Panc1 (cell line): ENCODE measurements around the gene PKLR. TPM values are rescaled to one million over a fixed set of nuclear protein-coding genes. Genes with fewer than 3 reads are reported as not detected.

ENCODE experiments used
- ATAC-seq: fragments of 200-7000 bp; cut with Tn5 transposase; 2 replicates; pipeline ENCODE4 v1.9.1; 2020; ENCODE audit warnings: mild to moderate bottlenecking, moderate library complexity
- BruUV-seq: library from RNA; stranded (reverse); fragments of 400-500 nt; replicated peaks from 2 replicates; lab custom pipeline; 2021; lab: Mats Ljungman, UMichigan
- CTCF ChIA-PET: fragments of 300-600 bp; sonication (Branson Sonifier 250); formaldehyde crosslinking; loops from one replicate; lab custom pipeline; 2022; ENCODE audit warnings: antibody characterized with exemption; lab: Charles Lee
- POLR2A ChIA-PET: fragments of 300-600 bp; sonication (Branson Sonifier 250); formaldehyde crosslinking; loops from one replicate; lab custom pipeline; 2022; ENCODE audit warnings: antibody characterized with exemption; lab: Charles Lee
- DNase-seq: peaks from one replicate; pipeline ENCODE4 v3.0.0-alpha.2; 2010; ENCODE audit warnings: low read depth, low spot score
- H3K27ac ChIP-seq: 2 replicates; pipeline ENCODE4 v1.5.1; 2011; ENCODE audit warnings: mild to moderate bottlenecking, low read length, inconsistent platforms
- H3K27me3 ChIP-seq: fragments of 200-500 bp; sonication (Bioruptor generic); 2 replicates; pipeline ENCODE4 v1.6.0; 2014; ENCODE audit warnings: low read length, inconsistent platforms; ENCODE audit not compliant: control insufficient read depth, insufficient read depth
- H3K36me3 ChIP-seq: fragments of 200-500 bp; sonication (Bioruptor generic); 2 replicates; pipeline ENCODE4 v1.5.1; 2014; ENCODE audit warnings: inconsistent platforms, mild to moderate bottlenecking, low read length, moderate library complexity; ENCODE audit not compliant: control insufficient read depth, insufficient read depth
- H3K4me1 ChIP-seq: 2 replicates; pipeline ENCODE4 v1.5.1; 2011; ENCODE audit warnings: inconsistent platforms, mild to moderate bottlenecking, low read length, moderate library complexity; ENCODE audit not compliant: control insufficient read depth, insufficient read depth
- H3K4me3 ChIP-seq, 2 experiments: 2 replicates each; pipeline ENCODE4 v1.5.1; 2011 to 2012; ENCODE audit warnings: low read depth in 2 of 2, low read length in 2 of 2, mild to moderate bottlenecking in 2 of 2, inconsistent platforms in 1 of 2, moderate library complexity in 1 of 2
- H3K9me3 ChIP-seq: fragments of 200-500 bp; sonication (Bioruptor generic); 2 replicates; pipeline ENCODE4 v1.5.1; 2014; ENCODE audit warnings: low read depth, mild to moderate bottlenecking, inconsistent platforms, low read length, moderate library complexity; ENCODE audit not compliant: control insufficient read depth, insufficient read depth
- CTCF ChIP-seq: fragments of 450-650 bp; IDR thresholded peaks from 2 replicates; pipeline ENCODE4 v1.5.1; 2017; ENCODE audit warnings: mild to moderate bottlenecking
- POLR2AphosphoS5 ChIP-seq: IDR thresholded peaks from 2 replicates; pipeline ENCODE4 v1.6.1; 2012; ENCODE audit warnings: mild to moderate bottlenecking, low read depth, low read length, moderate library complexity
- SIN3A ChIP-seq: IDR thresholded peaks from 2 replicates; pipeline ENCODE4 v1.6.1; 2012; ENCODE audit warnings: low read depth, mild to moderate bottlenecking, low read length, moderate library complexity, borderline replicate concordance; ENCODE audit not compliant: insufficient read depth
- TCF7L2 ChIP-seq: IDR thresholded peaks from 2 replicates; pipeline ENCODE4 v1.6.1; 2011; ENCODE audit warnings: mild to moderate bottlenecking, low read depth, low read length, inconsistent platforms
- in situ Hi-C: cut with HindIII; loops from 2 replicates; pipeline ENCODE4 v1.10.0; 2016; ENCODE audit warnings: low sequenced_read_pairs, low pct_unique_long_range_greater_than_20kb
- intact Hi-C: fragments of 100-400 bp; cut with micrococcal nuclease; formaldehyde crosslinking; loops from one replicate; pipeline ENCODE4 v1.10.0; 2022; ENCODE audit not compliant: unreplicated experiment
- total RNA-seq: library from RNA; stranded (reverse); gene quantifications from one replicate; pipeline ENCODE4 v1.2.1, GENCODE V29; 2021; ENCODE audit not compliant: unreplicated experiment
- TF ChIP-seq, protein P1 (sequence below), 2 experiments: IDR thresholded peaks; 2 replicates each; pipeline ENCODE4 v1.6.1; 2011 to 2012; ENCODE audit warnings: low read depth in 2 of 2, control low read depth in 1 of 2, low read length in 1 of 2, mild to moderate bottlenecking in 1 of 2, moderate library complexity in 1 of 2; ENCODE audit not compliant: insufficient read depth in 1 of 2

The PKLR gene
- total RNA-seq, 1 experiment from 2014 or later = 0.13 TPM

- H3K27ac ChIP-seq = peak overlapping the region; percentile 87
- intact Hi-C loops = no loop called here
- POLR2A ChIA-PET = no interaction called here
These were observed 46.5 kb downstream of the PKLR start for GRCh38 chr1:155254714-155255242.

DNA sequence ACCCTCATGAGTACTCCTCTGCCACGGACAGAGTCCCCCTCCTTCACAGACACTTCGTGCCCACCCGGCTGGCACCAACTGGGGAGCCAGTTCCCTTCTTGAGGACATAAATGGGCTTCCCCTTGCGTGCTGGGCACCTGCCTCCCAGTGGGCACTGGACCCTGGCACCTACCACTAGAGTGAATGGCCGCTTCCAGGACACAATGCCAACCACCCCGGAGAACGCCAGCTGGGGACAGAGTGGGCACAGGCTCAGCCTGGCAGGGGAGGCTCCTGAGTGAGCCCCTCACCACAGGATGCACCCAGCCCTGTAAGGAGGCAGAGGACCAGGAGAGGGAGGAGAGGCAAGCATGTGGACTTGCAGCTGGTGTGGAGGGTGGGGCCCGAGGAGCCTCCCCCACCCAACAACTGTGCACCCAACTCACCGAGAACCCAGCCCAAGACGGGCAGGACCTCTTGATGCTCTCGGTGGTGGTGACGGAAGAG lies 47.0 kb downstream of the PKLR start:
- CTCF ChIA-PET = no interaction called here
- no TSS peak for BruUV-seq
- intact Hi-C loops = no loop called here
- H3K27ac ChIP-seq = peak overlapping the region; percentile 87
- H3K36me3 ChIP-seq = peaks cover 5% of the 10 kb centered on the region
- POLR2A ChIA-PET = no interaction called here
- no peak; the same call in 1 of the 2 replicates for ATAC-seq
- in situ Hi-C loops = no loop called here
- H3K9me3 ChIP-seq = no peaks in the 10 kb centered on the region
- peaks cover 8% of the 10 kb centered on the region for H3K4me1 ChIP-seq
- TF ChIP-seq TCF7L2 (no peak), CTCF (no peak), SIN3A (no peak), POLR2AphosphoS5 (no peak)
- TF ChIP-seq, protein P1, sequence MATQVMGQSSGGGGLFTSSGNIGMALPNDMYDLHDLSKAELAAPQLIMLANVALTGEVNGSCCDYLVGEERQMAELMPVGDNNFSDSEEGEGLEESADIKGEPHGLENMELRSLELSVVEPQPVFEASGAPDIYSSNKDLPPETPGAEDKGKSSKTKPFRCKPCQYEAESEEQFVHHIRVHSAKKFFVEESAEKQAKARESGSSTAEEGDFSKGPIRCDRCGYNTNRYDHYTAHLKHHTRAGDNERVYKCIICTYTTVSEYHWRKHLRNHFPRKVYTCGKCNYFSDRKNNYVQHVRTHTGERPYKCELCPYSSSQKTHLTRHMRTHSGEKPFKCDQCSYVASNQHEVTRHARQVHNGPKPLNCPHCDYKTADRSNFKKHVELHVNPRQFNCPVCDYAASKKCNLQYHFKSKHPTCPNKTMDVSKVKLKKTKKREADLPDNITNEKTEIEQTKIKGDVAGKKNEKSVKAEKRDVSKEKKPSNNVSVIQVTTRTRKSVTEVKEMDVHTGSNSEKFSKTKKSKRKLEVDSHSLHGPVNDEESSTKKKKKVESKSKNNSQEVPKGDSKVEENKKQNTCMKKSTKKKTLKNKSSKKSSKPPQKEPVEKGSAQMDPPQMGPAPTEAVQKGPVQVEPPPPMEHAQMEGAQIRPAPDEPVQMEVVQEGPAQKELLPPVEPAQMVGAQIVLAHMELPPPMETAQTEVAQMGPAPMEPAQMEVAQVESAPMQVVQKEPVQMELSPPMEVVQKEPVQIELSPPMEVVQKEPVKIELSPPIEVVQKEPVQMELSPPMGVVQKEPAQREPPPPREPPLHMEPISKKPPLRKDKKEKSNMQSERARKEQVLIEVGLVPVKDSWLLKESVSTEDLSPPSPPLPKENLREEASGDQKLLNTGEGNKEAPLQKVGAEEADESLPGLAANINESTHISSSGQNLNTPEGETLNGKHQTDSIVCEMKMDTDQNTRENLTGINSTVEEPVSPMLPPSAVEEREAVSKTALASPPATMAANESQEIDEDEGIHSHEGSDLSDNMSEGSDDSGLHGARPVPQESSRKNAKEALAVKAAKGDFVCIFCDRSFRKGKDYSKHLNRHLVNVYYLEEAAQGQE (IDR thresholded peaks at IDR 0.05; ENCODE audit: insufficient read depth in 1 of 2, low read depth in 2 of 2, low read length in 1 of 2) = no peak
- DNase-seq = no peak
- H3K27me3 ChIP-seq = no peaks in the 10 kb centered on the region
- H3K4me3 ChIP-seq = peak overlapping the region; percentile 72 to 77

More at GRCh38 chr1:155254714-155255242, 46.5 kb downstream of the PKLR start:
- no peaks in the 10 kb centered on the region for H3K27me3 ChIP-seq
- peak overlapping the region; percentile 72 to 77 for H3K4me3 ChIP-seq
- no peak for DNase-seq
- TF ChIP-seq POLR2AphosphoS5 = no peak
- no peak for TF ChIP-seq SIN3A
- no peak for TF ChIP-seq TCF7L2
- TF ChIP-seq CTCF = no peak
- TF ChIP-seq, protein P1 (IDR thresholded peaks at IDR 0.05; ENCODE audit: insufficient read depth in 1 of 2, low read depth in 2 of 2, low read length in 1 of 2) = no peak
- CTCF ChIA-PET = no interaction called here
- BruUV-seq = no TSS peak
- peak; percentile 8 for ATAC-seq
- H3K9me3 ChIP-seq = no peaks in the 10 kb centered on the region
- in situ Hi-C loops = no loop called here
- H3K4me1 ChIP-seq = peaks cover 8% of the 10 kb centered on the region
- peaks cover 5% of the 10 kb centered on the region for H3K36me3 ChIP-seq
